Heart left ventricle (tissue), 16 donors: ENCODE results near the gene SNHG17. TPM values are rescaled to one million over a fixed set of nuclear protein-coding genes. Genes with fewer than 3 reads are reported as not detected.

ENCODE experiments used
- ATAC-seq, 4 donors: fragments of 200-7000 bp; cut with Tn5 transposase; one replicate each; pipeline ENCODE4 v1.9.1; 2020 to 2022; ENCODE audit warnings: moderate library complexity in 4 of 4, mild to moderate bottlenecking in 3 of 4, moderate number of reproducible peaks in 1 of 4
- DNase-seq, 5 donors: peaks; one replicate each; pipeline ENCODE4 v3.0.0-alpha.2; 2020
- H3K27ac ChIP-seq, 12 donors: fragments of 200-600 bp; sonication (generic) in 4 of 12; one replicate each; pipeline versions ENCODE4 v1.5.0 to v1.8.0; 2016 to 2022; ENCODE audit warnings: mild to moderate bottlenecking in 2 of 12
- H3K27me3 ChIP-seq, 9 donors: fragments of 200-600 bp; sonication (generic) in 2 of 9; one replicate each; pipeline versions ENCODE4 v1.5.1 to v1.8.0; 2016 to 2022; ENCODE audit warnings: mild to moderate bottlenecking in 3 of 9
- H3K36me3 ChIP-seq, 9 donors: fragments of 200-600 bp; sonication (generic) in 2 of 9; one replicate each; pipeline versions ENCODE4 v1.5.0 to v1.8.0; 2018 to 2022; ENCODE audit warnings: mild to moderate bottlenecking in 2 of 9
- H3K4me1 ChIP-seq, 12 donors: fragments of 200-600 bp; sonication (generic) in 4 of 12; one replicate each; pipeline versions ENCODE4 v1.5.0 to v1.8.0; 2016 to 2022; ENCODE audit warnings: mild to moderate bottlenecking in 3 of 12
- H3K4me3 ChIP-seq, 12 donors: fragments of 200-600 bp; sonication (generic) in 4 of 12; one replicate each; pipeline versions ENCODE4 v1.5.0 to v1.8.0; 2017 to 2022; ENCODE audit warnings: mild to moderate bottlenecking in 9 of 12, moderate library complexity in 4 of 12
- H3K9me3 ChIP-seq, 12 donors: fragments of 200-600 bp; sonication (generic) in 4 of 12; one replicate each; pipeline versions ENCODE4 v1.5.0 to v1.8.0; 2016 to 2022; ENCODE audit warnings: mild to moderate bottlenecking in 1 of 12
- POLR2A ChIP-seq, 2 donors: fragments of 450-650 bp; IDR thresholded peaks; one replicate each; pipeline ENCODE4 v1.6.1; 2017; ENCODE audit warnings: antibody characterized with exemption in 2 of 2, mild to moderate bottlenecking in 2 of 2, moderate library complexity in 2 of 2
- whole genome bisulfite sequencing, 4 donors: extraction: QIAGEN DNeasy Blood & Tissue Kit in 2 of 4; methylation state at CpG; one replicate each; pipeline versions ENCODE4 v1.1.5 to v1.1.7; 2013 to 2018; 5-methylcytosine and 5-hydroxymethylcytosine counted together
- intact Hi-C, 10 donors: fragments of 100-400 bp; cut with DNase I; formaldehyde crosslinking; loops; one replicate each; pipeline versions ENCODE4 v1.11.1 to v1.14.2; 2022
- polyA plus RNA-seq, 2 donors: library from polyadenylated mRNA; stranded (reverse); fragments of 200-250 nt; gene quantifications; one replicate each; pipeline ENCODE4 v1.2.3, GENCODE V29; 2013
- total RNA-seq, 9 donors: library from RNA; depleted of rRNA in 2 of 9; stranded (reverse); fragments of >200 nt in 2 of 9; fragmentation: NEBNext Ultra II Directional in 3 of 9; extraction: Animal tissue kit (Norgen Biotek cat#: 25700) in 3 of 9; gene quantifications; one replicate each; pipeline versions ENCODE4 v1.1.0 to v1.2.4, GENCODE V29; 2016 to 2023
- TF ChIP-seq, protein P1 (sequence below), 12 donors: fragments of 200-600 bp; sonication (generic) in 4 of 12; IDR thresholded peaks; one replicate each; pipeline versions ENCODE4 v1.5.0 to v1.8.0; 2018 to 2022; ENCODE audit warnings: antibody characterized with exemption in 12 of 12, mild to moderate bottlenecking in 5 of 12
- donor health status: ischemic (EF 13 %, LVEDD 7.1; RV severe dilation, severe dysfunction).
- donor health status: healthy with polysubstance abuse.
- donor health status: DM: no; HTN: yes; CAD: no.
- donor health status: DM: no; HTN: no; CAD: no.
- donor health status: ischemic (EF 25% LVEDD 6.9; RV normal size, moderate dysfunction).
- donor health status: ischemic (EF 25% LVEDD 5.7; RV mildly dilated, moderate dysfunction).
- donor health status: healthy.
- donor health status: DM: yes; HTN: yes; CAD: no.
- donor health status: ischemic (EF 35%, LVEDD 5.7; RV mildly dilated, moderate dysfunction).
- donor health status: nonischemic (EF 11% LVEDD 7.7; RV severe dilation, severe dysfunction).
- donor health status: DM: yes; HTN: yes; CAD: no.
- donor health status: PGD.
- donor health status: ischemic (EF 29% LVEDD 5.4; RV normal size, mild dysfunction).
- donor health status: nonischemic (EF 23%, LVEDD 6.1; RV moderate dilation, normal function).

Gene SNHG17
- total and polyA plus RNA-seq, 11 donors, result 2.9 to 20.2 (median 6.6) TPM

DNA sequence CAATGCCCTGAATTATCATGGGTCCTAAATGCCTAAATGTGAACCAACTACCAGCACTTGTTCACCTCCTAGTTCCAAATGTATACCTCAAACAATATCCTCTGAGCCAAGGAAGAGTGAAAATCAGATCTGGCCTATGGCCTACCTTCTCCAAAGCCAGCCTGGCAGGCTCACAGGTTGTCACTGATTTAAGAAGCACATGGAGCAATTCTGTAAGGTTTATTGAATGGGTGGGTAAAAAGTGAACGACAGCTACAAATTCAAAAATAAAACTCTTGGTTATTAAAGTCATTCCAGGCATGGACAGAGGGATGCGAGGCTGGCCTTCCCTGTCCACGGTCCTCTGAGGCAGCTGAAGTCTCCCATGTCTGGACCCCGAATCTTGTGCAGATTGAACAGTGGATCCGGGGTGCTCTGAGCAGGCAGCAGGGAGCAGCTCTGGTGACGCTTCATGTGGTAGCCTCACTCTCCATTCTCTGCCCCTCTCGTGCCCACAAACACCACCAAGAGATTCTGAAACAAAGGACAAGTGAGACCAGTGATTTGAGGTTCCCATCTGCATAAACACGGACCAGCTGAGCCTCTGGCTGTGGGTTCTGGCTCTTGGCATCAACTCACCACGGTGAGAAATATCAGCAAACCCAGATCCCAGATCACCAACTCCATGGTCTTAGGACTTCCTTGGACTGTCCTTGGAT lies 14.6 kb downstream of the SNHG17 start:
- H3K4me3 ChIP-seq, result no peak overlapping the region
- H3K27ac ChIP-seq, result no peak overlapping the region
- intact Hi-C loops, result no loop called here
- peaks cover 2 to 89% (median 69%) of the 10 kb centered on the region in 9 donors for H3K36me3 ChIP-seq
- DNase-seq (no peak), ATAC-seq (no peak)
- TF ChIP-seq POLR2A (IDR thresholded peaks at IDR 0.05), result no peak
- TF ChIP-seq, protein P1, sequence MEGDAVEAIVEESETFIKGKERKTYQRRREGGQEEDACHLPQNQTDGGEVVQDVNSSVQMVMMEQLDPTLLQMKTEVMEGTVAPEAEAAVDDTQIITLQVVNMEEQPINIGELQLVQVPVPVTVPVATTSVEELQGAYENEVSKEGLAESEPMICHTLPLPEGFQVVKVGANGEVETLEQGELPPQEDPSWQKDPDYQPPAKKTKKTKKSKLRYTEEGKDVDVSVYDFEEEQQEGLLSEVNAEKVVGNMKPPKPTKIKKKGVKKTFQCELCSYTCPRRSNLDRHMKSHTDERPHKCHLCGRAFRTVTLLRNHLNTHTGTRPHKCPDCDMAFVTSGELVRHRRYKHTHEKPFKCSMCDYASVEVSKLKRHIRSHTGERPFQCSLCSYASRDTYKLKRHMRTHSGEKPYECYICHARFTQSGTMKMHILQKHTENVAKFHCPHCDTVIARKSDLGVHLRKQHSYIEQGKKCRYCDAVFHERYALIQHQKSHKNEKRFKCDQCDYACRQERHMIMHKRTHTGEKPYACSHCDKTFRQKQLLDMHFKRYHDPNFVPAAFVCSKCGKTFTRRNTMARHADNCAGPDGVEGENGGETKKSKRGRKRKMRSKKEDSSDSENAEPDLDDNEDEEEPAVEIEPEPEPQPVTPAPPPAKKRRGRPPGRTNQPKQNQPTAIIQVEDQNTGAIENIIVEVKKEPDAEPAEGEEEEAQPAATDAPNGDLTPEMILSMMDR (IDR thresholded peaks at IDR 0.05), result no peak
- WGBS, 4 donors, result 88 to 93% (median 92%) methylated on average over 8 to 9 of the region's 9 CpGs
- H3K27me3 ChIP-seq, result no peaks in the 10 kb centered on the region
- H3K4me1 ChIP-seq, result peaks cover 0 to 21% (median 7%) of the 10 kb centered on the region in 12 donors
- H3K9me3 ChIP-seq, result no peaks in the 10 kb centered on the region

DNA sequence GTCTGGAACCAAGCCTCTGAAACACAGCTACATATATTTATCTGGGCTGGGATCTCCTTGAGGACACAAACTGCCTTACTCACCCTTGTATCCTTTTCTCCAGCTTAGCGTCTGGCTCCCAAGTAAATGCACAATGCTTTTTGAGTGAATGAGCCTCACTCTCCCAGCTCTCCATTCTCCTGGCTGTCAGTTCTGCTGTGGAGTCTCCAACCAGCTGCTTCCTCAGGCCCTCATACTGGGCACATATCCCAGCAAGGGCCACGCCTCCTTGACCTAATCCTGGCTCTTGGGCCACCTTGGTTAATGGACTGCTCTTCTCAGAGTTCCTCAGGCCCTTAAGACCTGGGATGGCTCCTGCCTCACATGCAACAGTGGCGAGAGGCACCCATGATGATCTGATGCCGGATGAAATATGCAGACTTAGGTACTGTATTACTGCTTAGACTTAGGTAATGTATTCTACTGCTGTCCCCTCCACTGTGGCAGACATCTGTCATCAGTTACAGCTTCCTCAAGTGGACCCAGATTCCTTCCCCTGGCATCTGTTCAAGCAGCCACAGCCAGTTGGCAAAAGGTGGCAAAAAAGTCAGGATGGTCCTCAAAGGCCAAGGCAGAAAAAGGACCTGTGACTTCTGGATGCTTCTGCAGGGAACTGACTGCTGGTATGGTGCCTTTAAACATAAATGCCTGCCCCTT lies 16.5 kb downstream of the SNHG17 start:
- no peaks in the 10 kb centered on the region for H3K27me3 ChIP-seq
- intact Hi-C loops, result loop anchor here in 2 of 10 donors (10.0 kb wide), 2 partner anchors 194 to 374 kb away; no protein-coding TSS in a partner anchor
- peak; percentile 72 to 93 (median 88) for ATAC-seq
- no peaks in the 10 kb centered on the region for H3K9me3 ChIP-seq
- no peak overlapping the region for H3K27ac ChIP-seq
- 30 to 50% (median 45%) methylated on average over 4 of the region's 4 CpGs for WGBS, 4 donors
- no peak overlapping the region for H3K4me3 ChIP-seq
- peaks cover 2 to 87% (median 52%) of the 10 kb centered on the region in 9 donors for H3K36me3 ChIP-seq
- peaks cover 0 to 21% (median 7%) of the 10 kb centered on the region in 12 donors for H3K4me1 ChIP-seq
- no peak for TF ChIP-seq POLR2A (IDR thresholded peaks at IDR 0.05)
- TF ChIP-seq, protein P1 (IDR thresholded peaks at IDR 0.05), result no peak
- peak in 4 of 5 donors; percentile 47 to 76 (median 56) for DNase-seq

DNA sequence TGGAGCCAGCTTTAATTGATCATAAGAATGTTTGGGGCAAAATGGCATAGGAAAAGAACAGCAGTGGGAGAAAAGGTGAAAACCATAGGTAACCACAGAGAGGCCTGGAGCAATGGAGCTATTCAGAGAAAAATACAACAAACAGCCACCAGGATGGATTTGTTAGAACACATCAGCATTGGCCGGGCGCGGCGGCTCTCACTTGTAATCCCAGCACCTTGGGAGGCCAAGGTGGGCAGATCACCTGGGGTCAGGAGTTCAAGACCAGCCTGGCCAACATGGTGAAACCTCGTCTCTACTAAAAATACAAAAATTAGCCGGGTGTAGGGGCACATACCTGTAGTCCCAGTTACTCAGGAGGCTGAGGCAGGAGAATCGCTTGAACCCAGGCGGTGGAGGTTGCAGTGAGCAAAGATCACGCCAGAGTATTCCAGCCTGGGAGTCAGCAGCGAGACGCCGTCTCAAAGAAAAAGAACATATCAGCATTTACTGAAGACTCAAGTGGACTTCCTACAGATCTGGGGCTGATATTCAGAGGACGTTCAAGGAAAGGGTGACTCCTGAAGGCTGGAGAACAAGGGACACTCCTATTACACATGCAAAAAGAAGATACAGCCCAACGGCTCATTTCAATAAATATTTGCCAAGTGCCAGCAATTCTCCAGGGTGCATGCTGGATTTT lies 20.2 kb downstream of the SNHG17 start:
- peaks cover 0 to 13% (median 7%) of the 10 kb centered on the region in 12 donors for H3K4me1 ChIP-seq
- DNase-seq (no peak), ATAC-seq (no peak)
- H3K9me3 ChIP-seq, result no peaks in the 10 kb centered on the region
- no peak for TF ChIP-seq POLR2A (IDR thresholded peaks at IDR 0.05)
- TF ChIP-seq, protein P1 (IDR thresholded peaks at IDR 0.05), result no peak
- intact Hi-C loops, result loop anchor here in 2 of 10 donors (10.0 kb wide), 2 partner anchors 190 to 370 kb away; no protein-coding TSS in a partner anchor
- no peak overlapping the region for H3K27ac ChIP-seq
- H3K36me3 ChIP-seq, result peaks cover 0 to 77% (median 21%) of the 10 kb centered on the region in 9 donors
- H3K27me3 ChIP-seq, result no peaks in the 10 kb centered on the region
- 92 to 96% (median 94%) methylated on average over 14 of the region's 14 CpGs for WGBS, 4 donors
- no peak overlapping the region for H3K4me3 ChIP-seq
